Measurements from ENCODE around the gene TMEM225B. TPM values are rescaled to one million over a fixed set of nuclear protein-coding genes. Genes with fewer than 3 reads are reported as not detected.

TMEM225B gene
- total RNA-seq, 1 experiment from 2014 or later: 3.1 TPM

DNA sequence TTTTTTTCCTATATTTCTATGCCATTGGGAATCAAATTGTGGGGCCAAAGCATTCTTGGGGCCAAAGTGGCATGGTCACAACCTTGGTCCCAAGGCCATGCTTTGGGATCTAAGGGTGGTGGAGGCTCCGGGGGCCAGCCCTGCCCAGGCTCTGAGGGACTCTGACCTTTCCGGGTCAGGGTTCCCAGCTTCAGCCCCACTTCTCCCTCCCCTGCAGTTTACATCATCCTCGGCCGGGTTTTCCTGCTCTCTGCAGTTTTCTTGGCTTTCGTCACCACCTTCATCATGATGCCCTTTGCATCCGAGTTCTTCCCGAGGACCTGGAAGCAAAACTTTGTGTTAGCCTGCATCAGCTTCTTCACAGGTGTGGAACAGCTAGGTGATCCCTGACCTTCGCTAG, 8.5 kb downstream of the TMEM225B start (continued):
- TF ChIP-seq, protein P1, sequence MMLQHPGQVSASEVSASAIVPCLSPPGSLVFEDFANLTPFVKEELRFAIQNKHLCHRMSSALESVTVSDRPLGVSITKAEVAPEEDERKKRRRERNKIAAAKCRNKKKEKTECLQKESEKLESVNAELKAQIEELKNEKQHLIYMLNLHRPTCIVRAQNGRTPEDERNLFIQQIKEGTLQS (IDR thresholded peaks at IDR 0.05): no peak
- TF ChIP-seq SIN3A (IDR thresholded peaks at IDR 0.05; ENCODE audit: low read depth) (no peak), YY1 (IDR thresholded peaks at IDR 0.05; ENCODE audit: extremely low read depth, insufficient replicate concordance, low read depth, low read length) (no peak)

GRCh38 chr7:99607548-99607947, 9.5 kb downstream of the TMEM225B start:
- Histone ChIP-seq H2AFZ (ENCODE audit: low read depth, low read length, poor library complexity, severe bottlenecking) (no peak overlapping the region), H3K4me1 (ENCODE audit: control insufficient read depth in 1 of 2, insufficient read depth in 2 of 2, low read length in 2 of 2) (no peaks in the 10 kb centered on the region), H3K9me3 (ENCODE audit: control insufficient read depth in 1 of 2, insufficient read depth in 1 of 2, low read depth in 1 of 2, low read length in 2 of 2) (no peaks in the 10 kb centered on the region), H3K9me2 (ENCODE audit: insufficient read depth) (no peaks in the 10 kb centered on the region), H3K27me3 (ENCODE audit: insufficient read depth, low read length) (no peaks in the 10 kb centered on the region), H3K79me2 (ENCODE audit: insufficient read depth, low read length) (no peaks in the 10 kb centered on the region), H3K36me3 (ENCODE audit: control insufficient read depth in 1 of 2, insufficient read depth in 2 of 2, low read length in 2 of 2) (no peaks in the 10 kb centered on the region), H3K27ac (ENCODE audit: low read depth, low read length) (no peak overlapping the region), H3K4me2 (ENCODE audit: low read length) (no peak overlapping the region), H4K20me1 (ENCODE audit: insufficient read depth) (no peaks in the 10 kb centered on the region), H3K4me3 (replicated peaks in 1 of 2; ENCODE audit: low read depth in 1 of 2, low read length in 2 of 2) (no peak overlapping the region), H3K9ac (ENCODE audit: low read length) (no peak overlapping the region)
- ATAC-seq (no peak), DNase-seq (ENCODE audit: low read depth, low spot score) (no peak)
- RAD21 ChIA-PET (ENCODE audit: low non-redundant PET in 1 of 2, low total read pairs in 2 of 2, uncharacterized antibody in 2 of 2, unreplicated experiment in 2 of 2): no interaction called here
- intact Hi-C loops (cut with micrococcal nuclease): no loop called here
- BruUV-seq (replicated peaks): no TSS peak
- CTCF ChIA-PET: no interaction called here
- TF ChIP-seq, protein P1 (IDR thresholded peaks at IDR 0.05): no peak
- no peak for TF ChIP-seq EZH2phosphoT487 (IDR thresholded peaks at IDR 0.05; ENCODE audit: borderline replicate concordance)
- no peak for TF ChIP-seq POLR2A (IDR thresholded peaks at IDR 0.05; ENCODE audit: borderline replicate concordance, extremely low read depth, insufficient read depth, insufficient read length)
- no peak for TF ChIP-seq CEBPB (IDR thresholded peaks at IDR 0.05; ENCODE audit: low read depth)
- no peak for TF ChIP-seq POLR2AphosphoS5 (IDR thresholded peaks at IDR 0.05; ENCODE audit: low read depth, low read length)
- no peak for TF ChIP-seq EGR1 (IDR thresholded peaks at IDR 0.05; ENCODE audit: low read depth)
- TF ChIP-seq SIN3A (IDR thresholded peaks at IDR 0.05; ENCODE audit: low read depth): no peak
- TF ChIP-seq JUND (IDR thresholded peaks at IDR 0.05): no peak
- no peak for TF ChIP-seq FOSL1 (IDR thresholded peaks at IDR 0.05; ENCODE audit: low read depth)
- no peak for TF ChIP-seq ELF1 (IDR thresholded peaks at IDR 0.05; ENCODE audit: borderline replicate concordance, low read depth)
- TF ChIP-seq ZNF274 (IDR thresholded peaks at IDR 0.05; ENCODE audit: low read depth, low read length): no peak
- TF ChIP-seq EZH2 (IDR thresholded peaks at IDR 0.05): no peak
- TF ChIP-seq CBX3 (IDR thresholded peaks at IDR 0.05; ENCODE audit: low read depth): no peak
- TF ChIP-seq TCF7L2 (IDR thresholded peaks at IDR 0.05; ENCODE audit: borderline replicate concordance, extremely low read depth, insufficient read depth, insufficient read length): no peak
- TF ChIP-seq MAX (IDR thresholded peaks at IDR 0.05): no peak
- no peak for TF ChIP-seq RAD21 (IDR thresholded peaks at IDR 0.05; ENCODE audit: low read depth)
- no peak for TF ChIP-seq YY1 (IDR thresholded peaks at IDR 0.05; ENCODE audit: extremely low read depth, insufficient replicate concordance, low read depth, low read length)
- POLR2A ChIA-PET: interaction anchor here (1.5 kb wide), 1 partner anchor 9 kb away, joined by 5 read pairs; the partner anchor contains the start of gene ZSCAN25
